ENCODE measurements around the gene SCUBE3. TPM values are rescaled to one million over a fixed set of nuclear protein-coding genes. Genes with fewer than 3 reads are reported as not detected.

SCUBE3 gene
- total and polyA plus RNA-seq, 2 of the 8 experiments (the other 6 are each of a cell fraction or from before 2014, with no cell fraction given) = 0.80 to 1.0 TPM

DNA sequence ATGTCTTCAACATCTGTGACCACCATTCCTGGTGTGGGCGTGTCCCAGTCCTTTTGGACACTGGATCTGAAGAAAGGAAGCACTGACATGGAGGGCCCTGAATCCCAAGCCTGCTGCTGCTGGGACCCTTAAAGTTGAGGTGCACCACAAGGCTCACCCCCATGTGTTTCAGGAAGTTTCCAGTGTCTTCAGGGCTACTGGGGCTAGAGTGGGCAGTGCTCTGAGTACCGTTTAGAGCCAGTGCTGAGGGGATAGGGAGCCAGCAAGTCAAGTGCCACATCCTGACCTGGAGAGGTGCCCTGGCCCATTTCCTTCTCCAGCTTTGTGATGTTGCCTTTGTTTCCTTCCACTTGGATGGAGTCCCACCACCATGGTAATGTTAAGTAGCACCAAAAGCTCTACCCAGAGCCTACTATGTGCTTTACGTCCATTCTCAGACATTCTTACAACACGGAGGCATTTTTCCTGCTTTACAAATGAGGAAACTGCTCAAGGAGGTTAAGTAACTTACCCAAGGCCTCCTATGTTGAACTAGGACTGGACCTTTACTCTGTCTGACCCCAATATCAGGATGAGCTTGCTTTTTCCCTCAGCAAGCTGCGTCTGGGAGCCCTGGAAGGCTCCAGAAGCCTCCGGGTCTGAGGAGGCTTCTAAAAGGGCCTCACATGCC is 83.3 kb downstream of the SCUBE3 start:
- ChIA-PET POLR2A (ENCODE audit: partially characterized antibody) (interaction anchor here (0.6 to 6.5 kb wide), 9 partner anchors 10 to 176 kb away, joined by 3 to 40 read pairs (median 5); partner anchors contain the start of genes PPARD, RPL10A and ZNF76), CTCF (ENCODE audit: partially characterized antibody) (interaction anchor here (0.7 to 20.6 kb wide), 26 partner anchors 8 to 416 kb away, joined by 3 to 358 read pairs (median 5); partner anchors contain the start of genes FANCE, PPARD and RPL10A)
- peak overlapping the region; percentile 51; the same call in 1 of the 2 replicates for H3K18ac ChIP-seq (ENCODE audit: extremely low read depth, low read length)
- H3K14ac ChIP-seq (ENCODE audit: insufficient read length) = no peak overlapping the region
- no peak overlapping the region for H2BK5ac ChIP-seq (ENCODE audit: low read depth, low read length)
- FAIRE-seq (no peak), DNase-seq (ENCODE audit: low read depth in 1 of 2, low spot score in 2 of 2) (no peak)
- no peak overlapping the region for H2BK20ac ChIP-seq (ENCODE audit: low read length)
- no peak overlapping the region for H3K27ac ChIP-seq (ENCODE audit: low read depth, low read length)
- peak overlapping the region; percentile 57 for H2AK5ac ChIP-seq (ENCODE audit: low read depth, low read length)
- H3K27me3 ChIP-seq (replicated peaks in 1 of 4; ENCODE audit: control insufficient read depth in 3 of 4, extremely low read depth in 1 of 4, insufficient read depth in 3 of 4, low read length in 3 of 4) = no peaks in the 10 kb centered on the region
- no peak overlapping the region for H3K4ac ChIP-seq (replicated peaks; ENCODE audit: insufficient read length, low read depth, low read length)
- H2BK120ac ChIP-seq (replicated peaks; ENCODE audit: low read depth, low read length) = no peak overlapping the region
- no peak overlapping the region for H3K9ac ChIP-seq (replicated peaks in 1 of 4; ENCODE audit: extremely low read depth in 1 of 4, low read depth in 3 of 4, low read length in 3 of 4)
- H3K79me2 ChIP-seq (ENCODE audit: control insufficient read depth in 1 of 2, insufficient read depth in 2 of 2, low read length in 2 of 2) = no peaks in the 10 kb centered on the region
- no peaks in the 10 kb centered on the region for H3K9me3 ChIP-seq (ENCODE audit: insufficient read depth in 2 of 2, low read depth in 1 of 2, low read length in 1 of 2)
- H2AFZ ChIP-seq (ENCODE audit: low read length) = no peak overlapping the region; the same call in 1 of the 2 replicates
- peaks cover 0 to 10% (median 7%) of the 10 kb centered on the region in 4 experiments; a peak in 6 of 7 replicates for H3K4me1 ChIP-seq (replicated peaks in 1 of 4; ENCODE audit: control insufficient read depth in 3 of 4, insufficient read depth in 4 of 4, low read length in 3 of 4)
- no peak overlapping the region for H4K5ac ChIP-seq (ENCODE audit: insufficient read length, low read depth, low read length)
- peak overlapping the region; percentile 70; the same call in 1 of the 2 replicates for H2BK12ac ChIP-seq (ENCODE audit: low read depth, low read length)
- H2BK15ac ChIP-seq (ENCODE audit: low read length) = peak overlapping the region; percentile 62; the same call in 1 of the 2 replicates
- H3K23ac ChIP-seq (ENCODE audit: insufficient read length) = no peak overlapping the region
- WGBS, 2 experiments (ENCODE audit: extremely low coverage in 1 of 2, insufficient coverage in 1 of 2, insufficient read length in 1 of 2, insufficient replicate concordance in 2 of 2, low coverage in 1 of 2, low lambda C conversion rate in 2 of 2, missing lambda C conversion rate in 1 of 2) = 89% methylated on average over 6 of the region's 6 CpGs; no CpG with 5 or more reads in 1 of the 2 experiments
- no peaks in the 10 kb centered on the region for H4K20me1 ChIP-seq (replicated peaks in 1 of 2; ENCODE audit: control insufficient read depth in 1 of 2, insufficient read depth in 2 of 2, low read length in 2 of 2)
- H3K79me1 ChIP-seq (ENCODE audit: low read depth, low read length) = no peaks in the 10 kb centered on the region; the same call in 1 of the 2 replicates
- no peaks in the 10 kb centered on the region; the same call in 1 of the 2 replicates for H3K23me2 ChIP-seq (ENCODE audit: low read depth, low read length)
- peak overlapping the region; percentile 75; the same call in 1 of the 2 replicates for H4K8ac ChIP-seq (ENCODE audit: extremely low read depth, insufficient read depth, low read length)
- peak overlapping the region; percentile 18 for H4K91ac ChIP-seq (replicated peaks; ENCODE audit: insufficient read length, low read length)
- no peak overlapping the region for H3K4me2 ChIP-seq (ENCODE audit: insufficient read depth in 1 of 2, low read depth in 2 of 2, low read length in 2 of 2)
- no peak overlapping the region for H3K4me3 ChIP-seq (ENCODE audit: extremely low read depth in 1 of 4, insufficient read depth in 2 of 4, low read depth in 3 of 4, low read length in 4 of 4)
- no peak overlapping the region for H3K56ac ChIP-seq (replicated peaks; ENCODE audit: insufficient read length, low read depth, low read length)
- H3K36me3 ChIP-seq (ENCODE audit: control insufficient read depth in 2 of 4, insufficient read depth in 4 of 4, low read length in 3 of 4) = peaks cover 0 to 2% (median 2%) of the 10 kb centered on the region in 4 experiments; a peak in 3 of 8 replicates
- TF ChIP-seq JUN (IDR thresholded peaks at IDR 0.05; ENCODE audit: low read depth, low read length) (no peak), CHD1 (IDR thresholded peaks at IDR 0.05; ENCODE audit: low read depth, low read length) (no peak), BRCA1 (IDR thresholded peaks at IDR 0.05; ENCODE audit: low read depth, low read length) (no peak), CREB1 (IDR thresholded peaks at IDR 0.05) (no peak), ASH2L (IDR thresholded peaks at IDR 0.05; ENCODE audit: low read length) (no peak), CBX8 (IDR thresholded peaks at IDR 0.05; ENCODE audit: borderline replicate concordance, low read depth, low read length) (no peak)

Data from H1 (cell line).